HCT116 (cell line): ENCODE data around the gene FUCA2. TPM values are rescaled to one million over a fixed set of nuclear protein-coding genes. Genes with fewer than 3 reads are reported as not detected.

ENCODE experiments used
- ATAC-seq: fragments of 200-7000 bp; cut with Tn5 transposase; 2 replicates; pipeline ENCODE4 v1.9.1; 2020; ENCODE audit warnings: mild to moderate bottlenecking, moderate library complexity
- BruUV-seq: library from RNA; stranded (reverse); fragments of 400-500 nt; replicated peaks from 2 replicates; lab custom pipeline; 2021; lab: Mats Ljungman, UMichigan
- CTCF ChIA-PET: fragments of 300-600 bp; sonication (Branson Sonifier 250); formaldehyde crosslinking; loops from one replicate; lab custom pipeline; 2021; ENCODE audit warnings: antibody characterized with exemption; lab: Charles Lee
- POLR2A ChIA-PET: fragments of 300-600, 350-600 bp; sonication (Branson Sonifier 250); formaldehyde crosslinking; loops from one replicate; lab custom pipeline; 2021; ENCODE audit warnings: antibody characterized with exemption; lab: Charles Lee
- RAD21 ChIA-PET, 2 experiments: fragments of 300-600 bp; sonication (Branson Sonifier 250); formaldehyde crosslinking; loops; one replicate each; lab custom pipeline; 2023; ENCODE audit warnings: low total read pairs in 2 of 2; ENCODE audit not compliant: uncharacterized antibody in 2 of 2, unreplicated experiment in 2 of 2, low non-redundant PET in 1 of 2; lab: Charles Lee
- DNase-seq: peaks from one replicate; pipeline ENCODE4 v3.0.0-alpha.2; 2010; ENCODE audit warnings: low read depth, low spot score
- H2AFZ ChIP-seq: fragments of 200-600 bp; shearing (Covaris generic), sonication (generic); 2 replicates; pipeline ENCODE4 v1.6.1; 2017; ENCODE audit warnings: low read depth, mixed run types, mixed read lengths, antibody characterized with exemption, low read length; ENCODE audit not compliant: poor library complexity, severe bottlenecking
- H3K27ac ChIP-seq: 2 replicates; pipeline ENCODE4 v1.5.1; 2012; ENCODE audit warnings: low read depth, low read length
- H3K27me3 ChIP-seq: fragments of 200-600 bp; sonication (generic); 2 replicates; pipeline ENCODE4 v1.6.1; 2016; ENCODE audit warnings: mixed run types, low read length, mixed read lengths; ENCODE audit not compliant: insufficient read depth
- H3K36me3 ChIP-seq, 2 experiments: fragments of 200-500 bp in 1 of 2; fragments of 200-600 bp in 1 of 2; sonication (Bioruptor generic) in 1 of 2; sonication (generic) in 1 of 2; 2 replicates each; pipeline versions ENCODE4 v1.5.1 to v1.6.1; 2014 to 2016; ENCODE audit warnings: low read length in 2 of 2, inconsistent platforms in 1 of 2, mixed read lengths in 1 of 2, mixed run types in 1 of 2; ENCODE audit not compliant: insufficient read depth in 2 of 2, control insufficient read depth in 1 of 2
- H3K4me1 ChIP-seq, 2 experiments: fragments of 200-600 bp in 1 of 2; sonication (generic) in 1 of 2; 2 replicates each; pipeline versions ENCODE4 v1.5.1 to v1.6.1; 2012 to 2017; ENCODE audit warnings: low read length in 2 of 2, inconsistent platforms in 1 of 2, mild to moderate bottlenecking in 1 of 2, mixed read lengths in 1 of 2, mixed run types in 1 of 2, moderate library complexity in 1 of 2; ENCODE audit not compliant: insufficient read depth in 2 of 2, control insufficient read depth in 1 of 2
- H3K4me2 ChIP-seq: fragments of 200-600 bp; sonication (generic); 2 replicates; pipeline ENCODE4 v1.6.1; 2017; ENCODE audit warnings: mixed run types, low read length, mixed read lengths
- H3K4me3 ChIP-seq, 2 experiments: fragments of 200-600 bp in 1 of 2; sonication (generic) in 1 of 2; replicated peaks in 1 of 2; 2 replicates each; pipeline ENCODE4 v1.5.1; 2011 to 2016; ENCODE audit warnings: low read length in 2 of 2, control low read depth in 1 of 2, low read depth in 1 of 2, mild to moderate bottlenecking in 1 of 2, mixed read lengths in 1 of 2, mixed run types in 1 of 2
- H3K79me2 ChIP-seq: fragments of 200-600 bp; sonication (generic); 2 replicates; pipeline ENCODE4 v1.6.1; 2017; ENCODE audit warnings: mild to moderate bottlenecking, mixed run types, low read length, moderate library complexity, mixed read lengths; ENCODE audit not compliant: insufficient read depth
- H3K9ac ChIP-seq: fragments of 200-600 bp; sonication (generic); 2 replicates; pipeline ENCODE4 v1.6.1; 2016; ENCODE audit warnings: low read length, mixed read lengths
- H3K9me2 ChIP-seq: fragments of 200-600 bp; sonication (generic), shearing (Covaris generic); 2 replicates; pipeline ENCODE4 v1.6.1; 2017; ENCODE audit warnings: mixed run types, mild to moderate bottlenecking, moderate library complexity; ENCODE audit not compliant: insufficient read depth
- H3K9me3 ChIP-seq, 2 experiments: fragments of 200-500 bp in 1 of 2; fragments of 200-600 bp in 1 of 2; sonication (Bioruptor generic) in 1 of 2; sonication (generic) in 1 of 2; 2 replicates each; pipeline ENCODE4 v1.6.1; 2014 to 2017; ENCODE audit warnings: low read length in 2 of 2, mixed read lengths in 2 of 2, inconsistent platforms in 1 of 2, low read depth in 1 of 2, mild to moderate bottlenecking in 1 of 2, mixed run types in 1 of 2, moderate library complexity in 1 of 2; ENCODE audit not compliant: control insufficient read depth in 1 of 2, insufficient read depth in 1 of 2
- H4K20me1 ChIP-seq: fragments of 200-600 bp; sonication (generic), shearing (Covaris generic); 2 replicates; pipeline ENCODE4 v1.6.1; 2017; ENCODE audit warnings: mixed run types, mild to moderate bottlenecking, moderate library complexity; ENCODE audit not compliant: insufficient read depth
- FOSL1 ChIP-seq: IDR thresholded peaks from 2 replicates; pipeline ENCODE4 v1.6.1; 2012; ENCODE audit warnings: low read depth
- RAD21 ChIP-seq: IDR thresholded peaks from 2 replicates; pipeline ENCODE4 v1.6.1; 2012; ENCODE audit warnings: low read depth, mild to moderate bottlenecking
- SIN3A ChIP-seq: IDR thresholded peaks from 2 replicates; pipeline ENCODE4 v1.6.1; 2012; ENCODE audit warnings: low read depth
- YY1 ChIP-seq: IDR thresholded peaks from 2 replicates; pipeline ENCODE4 v1.6.1; 2011; ENCODE audit warnings: low read length, low read depth, moderate library complexity, mild to moderate bottlenecking; ENCODE audit not compliant: insufficient replicate concordance; ENCODE audit errors: extremely low read depth
- intact Hi-C: fragments of 100-400 bp; cut with micrococcal nuclease; formaldehyde crosslinking; loops from 2 replicates; pipeline ENCODE4 v1.10.0; 2022
- total RNA-seq: library from RNA; stranded (reverse); gene quantifications from one replicate; pipeline ENCODE4 v1.2.1, GENCODE V29; 2021; ENCODE audit not compliant: unreplicated experiment

The FUCA2 gene
- total RNA-seq, 1 experiment from 2014 or later = 75.4 TPM

GRCh38 chr6:143522039-143522600 lies 10.6 kb upstream of the FUCA2 start:
- H3K27ac ChIP-seq = no peak overlapping the region
- CTCF ChIA-PET = no interaction called here
- RAD21 ChIA-PET = no interaction called here
- no peaks in the 10 kb centered on the region for H3K36me3 ChIP-seq
- peaks cover 0 to 3% of the 10 kb centered on the region in 2 experiments; a peak in 1 of 4 replicates for H3K4me1 ChIP-seq
- BruUV-seq = no TSS peak
- no peaks in the 10 kb centered on the region for H4K20me1 ChIP-seq
- no peak overlapping the region for H3K4me3 ChIP-seq
- ATAC-seq = no peak
- H3K79me2 ChIP-seq = no peaks in the 10 kb centered on the region
- POLR2A ChIA-PET = no interaction called here
- no peak overlapping the region for H3K9ac ChIP-seq
- H2AFZ ChIP-seq = no peak overlapping the region
- TF ChIP-seq FOSL1 = no peak
- no peak for TF ChIP-seq RAD21
- TF ChIP-seq SIN3A = no peak
- TF ChIP-seq, all 23 proteins: peak for 0
- DNase-seq = no peak
- intact Hi-C loops = no loop called here
- Histone ChIP-seq H3K9me3 (no peaks in the 10 kb centered on the region), H3K27me3 (no peaks in the 10 kb centered on the region), H3K9me2 (no peaks in the 10 kb centered on the region), H3K4me2 (no peak overlapping the region)

DNA sequence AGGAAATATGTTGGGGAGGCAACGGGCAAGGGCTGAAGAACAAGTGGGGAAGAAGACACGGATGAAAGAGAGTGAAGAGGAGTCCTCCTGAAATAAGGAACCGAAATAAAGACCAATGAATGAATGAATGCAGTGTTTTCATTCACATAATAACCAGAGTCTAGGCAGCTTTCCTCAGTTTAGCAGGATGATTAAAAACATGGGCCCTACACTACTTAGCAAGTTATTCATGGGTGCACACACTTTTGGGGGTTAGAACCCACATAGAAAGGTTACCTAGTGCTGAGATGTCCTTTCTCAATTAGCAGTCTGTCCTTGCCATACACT lies 5.9 kb upstream of the FUCA2 start:
- peaks cover 0 to 10% of the 10 kb centered on the region in 2 experiments; a peak in 1 of 4 replicates for H3K4me1 ChIP-seq
- DNase-seq (no peak), ATAC-seq (no peak)
- no peaks in the 10 kb centered on the region for H3K9me2 ChIP-seq
- no peak overlapping the region for H3K9ac ChIP-seq
- ChIA-PET RAD21 (no interaction called here), CTCF (no interaction called here), POLR2A (no interaction called here)
- no peak overlapping the region for H2AFZ ChIP-seq
- H3K9me3 ChIP-seq = no peaks in the 10 kb centered on the region
- no peaks in the 10 kb centered on the region for H3K36me3 ChIP-seq
- intact Hi-C loops = no loop called here
- H3K27ac ChIP-seq = no peak overlapping the region
- no peak overlapping the region for H3K4me3 ChIP-seq
- TF ChIP-seq YY1 = no peak
- no TSS peak for BruUV-seq
- H3K4me2 ChIP-seq = no peak overlapping the region
- H3K27me3 ChIP-seq = no peaks in the 10 kb centered on the region
- H4K20me1 ChIP-seq = no peaks in the 10 kb centered on the region
- H3K79me2 ChIP-seq = no peaks in the 10 kb centered on the region
